Astrocyte (in vitro differentiated cells and primary cell): ENCODE measurements around the gene MOK. TPM values are rescaled to one million over a fixed set of nuclear protein-coding genes. Genes with fewer than 3 reads are reported as not detected.

ENCODE experiments used
- DNase-seq: peaks from one replicate; pipeline ENCODE4 v3.0.0-alpha.2; 2010; ENCODE audit warnings: low read depth
- FAIRE-seq: peaks from 2 replicates; lab custom pipeline; 2011; peaks lifted over from hg19 to GRCh38; lab: Jason Lieb, UNC
- H2AFZ ChIP-seq: 2 replicates; pipeline ENCODE4 v1.6.0; 2012; ENCODE audit warnings: low read depth, low read length, inconsistent platforms
- H3K27ac ChIP-seq: 2 replicates; pipeline ENCODE4 v1.5.1; 2011; ENCODE audit warnings: low read depth, low read length, inconsistent platforms
- H3K27me3 ChIP-seq: 2 replicates; pipeline ENCODE4 v1.6.0; 2011; ENCODE audit warnings: low read length, inconsistent platforms; ENCODE audit not compliant: insufficient read depth
- H3K36me3 ChIP-seq: 2 replicates; pipeline ENCODE4 v1.5.1; 2011; ENCODE audit warnings: low read length, inconsistent platforms; ENCODE audit not compliant: insufficient read depth
- H3K4me1 ChIP-seq: 2 replicates; pipeline ENCODE4 v1.5.1; 2011; ENCODE audit warnings: low read length, inconsistent platforms; ENCODE audit not compliant: insufficient read depth
- H3K4me2 ChIP-seq: 2 replicates; pipeline ENCODE4 v1.6.0; 2012; ENCODE audit warnings: low read length, inconsistent platforms
- H3K4me3 ChIP-seq: 2 replicates; pipeline ENCODE4 v1.5.1; 2011; ENCODE audit warnings: low read depth, mild to moderate bottlenecking, low read length, inconsistent platforms; ENCODE audit not compliant: insufficient read depth
- H3K79me2 ChIP-seq: 2 replicates; pipeline ENCODE4 v1.6.0; 2012; ENCODE audit warnings: mild to moderate bottlenecking, low read length, inconsistent platforms; ENCODE audit not compliant: insufficient read depth
- H3K9ac ChIP-seq: 2 replicates; pipeline ENCODE4 v1.6.0; 2012; ENCODE audit warnings: mild to moderate bottlenecking, low read length, inconsistent platforms
- H3K9me3 ChIP-seq: 2 replicates; pipeline ENCODE4 v1.5.1; 2012; ENCODE audit warnings: low read depth, mild to moderate bottlenecking, low read length, inconsistent platforms; ENCODE audit not compliant: insufficient read depth
- H4K20me1 ChIP-seq: 2 replicates; pipeline ENCODE4 v1.6.0; 2012; ENCODE audit warnings: low read length, inconsistent platforms; ENCODE audit not compliant: insufficient read depth
- H3K27ac Mint-ChIP-seq: one replicate; pipeline ENCODE4 v1.8.0; 2021; ENCODE audit warnings: mild to moderate bottlenecking, mixed read lengths; ENCODE audit not compliant: unreplicated experiment
- H3K27me3 Mint-ChIP-seq: one replicate; pipeline ENCODE4 v1.8.0; 2021; ENCODE audit warnings: low read depth, mixed read lengths; ENCODE audit not compliant: unreplicated experiment
- H3K36me3 Mint-ChIP-seq: one replicate; pipeline ENCODE4 v1.8.0; 2021; ENCODE audit warnings: low read depth, mixed read lengths; ENCODE audit not compliant: unreplicated experiment
- H3K4me1 Mint-ChIP-seq: one replicate; pipeline ENCODE4 v1.8.0; 2021; ENCODE audit warnings: low read depth, mixed read lengths; ENCODE audit not compliant: unreplicated experiment
- H3K4me3 Mint-ChIP-seq: one replicate; pipeline ENCODE4 v1.8.0; 2021; ENCODE audit warnings: mild to moderate bottlenecking, moderate library complexity, mixed read lengths; ENCODE audit not compliant: unreplicated experiment
- H3K9me3 Mint-ChIP-seq: one replicate; pipeline ENCODE4 v1.8.0; 2021; ENCODE audit warnings: mild to moderate bottlenecking, mixed read lengths; ENCODE audit not compliant: unreplicated experiment
- EZH2 ChIP-seq: IDR thresholded peaks from 2 replicates; pipeline ENCODE4 v1.6.1; 2012; ENCODE audit warnings: mild to moderate bottlenecking, low read length, inconsistent platforms; ENCODE audit not compliant: insufficient read depth
- total RNA-seq: library from RNA; stranded (reverse); gene quantifications from 2 replicates; pipeline ENCODE4 v1.2.1, GENCODE V29; 2021
- TF ChIP-seq, protein P1 (sequence below): IDR thresholded peaks from 2 replicates; pipeline ENCODE4 v1.5.1; 2011; ENCODE audit warnings: low read depth, mild to moderate bottlenecking, inconsistent platforms, low read length, moderate library complexity; ENCODE audit not compliant: insufficient read depth

MOK gene
- total RNA-seq, 1 donor from 2014 or later, result 9.3 TPM

DNA sequence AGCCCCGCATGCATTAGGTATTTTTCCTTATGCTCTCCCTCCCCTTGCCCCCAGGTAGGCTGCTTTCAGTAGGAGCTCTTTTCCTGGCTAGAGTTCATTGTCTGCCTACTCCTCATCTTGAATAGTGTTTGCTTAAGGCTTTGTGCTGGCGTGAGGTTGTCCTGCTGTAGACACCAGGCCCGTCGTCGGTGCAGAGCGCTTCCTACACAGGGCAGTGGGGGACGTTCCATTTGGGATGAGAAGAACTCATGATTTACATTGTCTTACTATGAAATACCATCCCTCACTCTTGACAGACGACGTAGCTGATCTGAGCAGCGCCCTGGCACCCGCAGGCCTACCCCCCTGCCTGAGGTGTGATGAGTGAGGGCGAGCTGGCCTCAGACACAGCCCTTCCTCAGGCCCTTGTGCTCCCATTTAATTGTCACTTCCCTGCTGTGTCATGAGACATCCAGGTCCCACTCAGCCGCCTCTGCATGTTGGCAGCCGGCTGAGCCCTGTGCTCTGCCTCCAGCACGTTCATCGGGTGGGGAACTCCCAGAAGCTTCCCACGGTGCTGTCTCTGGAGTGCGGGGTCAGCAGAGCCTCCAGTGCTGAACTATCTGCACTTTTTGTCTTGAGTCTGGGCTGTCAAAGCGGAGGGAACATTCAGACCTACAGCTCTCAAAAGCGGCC lies 89.3 kb downstream of the MOK start:
- Mint-ChIP-seq H3K27me3 (no peaks in the 10 kb centered on the region), H3K27ac (peak overlapping the region; percentile 38), H3K4me3 (no peak overlapping the region), H3K4me1 (peaks cover 10% of the 10 kb centered on the region), H3K9me3 (no peaks in the 10 kb centered on the region), H3K36me3 (peaks cover 3% of the 10 kb centered on the region)
- Histone ChIP-seq H3K4me2 (peak overlapping the region; percentile 65), H2AFZ (no peak overlapping the region), H3K9me3 (no peaks in the 10 kb centered on the region), H3K79me2 (peaks cover 50% of the 10 kb centered on the region), H3K9ac (peak overlapping the region; percentile 34), H4K20me1 (peaks cover 16% of the 10 kb centered on the region), H3K4me1 (peaks cover 18% of the 10 kb centered on the region), H3K36me3 (peaks cover 3% of the 10 kb centered on the region), H3K27me3 (no peaks in the 10 kb centered on the region), H3K27ac (peak overlapping the region; percentile 47), H3K4me3 (no peak overlapping the region)
- FAIRE-seq (no peak), DNase-seq (peak; percentile 20)
- TF ChIP-seq, protein P1, sequence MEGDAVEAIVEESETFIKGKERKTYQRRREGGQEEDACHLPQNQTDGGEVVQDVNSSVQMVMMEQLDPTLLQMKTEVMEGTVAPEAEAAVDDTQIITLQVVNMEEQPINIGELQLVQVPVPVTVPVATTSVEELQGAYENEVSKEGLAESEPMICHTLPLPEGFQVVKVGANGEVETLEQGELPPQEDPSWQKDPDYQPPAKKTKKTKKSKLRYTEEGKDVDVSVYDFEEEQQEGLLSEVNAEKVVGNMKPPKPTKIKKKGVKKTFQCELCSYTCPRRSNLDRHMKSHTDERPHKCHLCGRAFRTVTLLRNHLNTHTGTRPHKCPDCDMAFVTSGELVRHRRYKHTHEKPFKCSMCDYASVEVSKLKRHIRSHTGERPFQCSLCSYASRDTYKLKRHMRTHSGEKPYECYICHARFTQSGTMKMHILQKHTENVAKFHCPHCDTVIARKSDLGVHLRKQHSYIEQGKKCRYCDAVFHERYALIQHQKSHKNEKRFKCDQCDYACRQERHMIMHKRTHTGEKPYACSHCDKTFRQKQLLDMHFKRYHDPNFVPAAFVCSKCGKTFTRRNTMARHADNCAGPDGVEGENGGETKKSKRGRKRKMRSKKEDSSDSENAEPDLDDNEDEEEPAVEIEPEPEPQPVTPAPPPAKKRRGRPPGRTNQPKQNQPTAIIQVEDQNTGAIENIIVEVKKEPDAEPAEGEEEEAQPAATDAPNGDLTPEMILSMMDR, result no peak
- no peak for TF ChIP-seq EZH2

DNA sequence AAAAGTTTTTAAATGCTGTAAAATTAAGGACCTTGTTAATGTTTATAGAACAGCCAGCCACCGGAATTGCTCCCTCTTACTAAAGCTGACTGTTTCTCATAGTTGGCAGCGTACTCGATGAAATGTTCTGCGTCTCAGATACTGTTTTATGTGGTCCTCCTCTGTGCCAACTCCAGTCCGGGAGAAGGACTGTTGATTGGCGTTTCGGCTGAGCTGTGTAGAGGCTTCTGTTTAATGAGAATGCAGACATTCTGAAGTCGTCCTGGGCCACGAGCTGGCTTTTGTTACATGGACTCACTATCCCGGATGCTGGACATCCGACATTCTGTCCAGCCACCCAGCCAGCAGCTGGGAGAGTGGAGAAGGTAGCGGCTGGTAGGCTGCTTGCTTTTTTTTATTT lies 89.9 kb downstream of the MOK start:
- Histone ChIP-seq H3K4me2 (peak overlapping the region; percentile 65), H4K20me1 (peaks cover 16% of the 10 kb centered on the region)
- peak; percentile 82 for DNase-seq

More for the DNA sequence above, 89.9 kb downstream of the MOK start:
- no peaks in the 10 kb centered on the region for H3K9me3 ChIP-seq
- H3K4me3 ChIP-seq, result no peak overlapping the region
- no peaks in the 10 kb centered on the region for H3K9me3 Mint-ChIP-seq
- peaks cover 3% of the 10 kb centered on the region for H3K36me3 Mint-ChIP-seq
- H2AFZ ChIP-seq, result no peak overlapping the region
- H3K4me1 Mint-ChIP-seq, result peaks cover 10% of the 10 kb centered on the region
- peaks cover 18% of the 10 kb centered on the region for H3K4me1 ChIP-seq
- TF ChIP-seq, protein P1, result no peak
- no peak for TF ChIP-seq EZH2
- FAIRE-seq, result peak; percentile 83
- peaks cover 49% of the 10 kb centered on the region for H3K79me2 ChIP-seq
- H3K27ac Mint-ChIP-seq, result no peak overlapping the region
- no peaks in the 10 kb centered on the region for H3K27me3 ChIP-seq
- H3K4me3 Mint-ChIP-seq, result no peak overlapping the region
- H3K27me3 Mint-ChIP-seq, result no peaks in the 10 kb centered on the region
- peak overlapping the region; percentile 47 for H3K27ac ChIP-seq
- H3K9ac ChIP-seq, result peak overlapping the region; percentile 34
- peaks cover 3% of the 10 kb centered on the region for H3K36me3 ChIP-seq
